ENCODE measurements around the gene PRM2.

Gene PRM2

DNA sequence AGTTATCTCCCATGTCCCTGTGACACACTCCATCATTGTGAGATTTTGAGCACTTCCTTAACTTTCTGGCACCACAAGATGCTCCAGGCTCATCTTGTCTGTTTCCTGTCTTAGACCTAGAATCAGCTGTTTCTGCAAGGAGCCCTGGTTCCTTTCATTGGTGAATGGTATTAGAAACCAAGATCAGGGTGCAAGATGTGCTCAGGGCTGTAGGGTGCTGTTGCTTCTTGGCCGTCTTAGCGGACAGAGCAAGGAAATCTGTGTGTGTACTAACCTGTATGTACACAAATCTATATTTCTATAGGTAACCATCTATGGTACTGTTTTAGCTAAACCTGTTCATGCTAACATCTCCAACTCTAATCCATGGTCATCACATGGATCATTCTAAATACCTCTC, 12.9 kb upstream of the PRM2 start:
- Histone ChIP-seq H3K36me3 (ENCODE audit: control insufficient read depth, insufficient read depth, low read length) (no peaks in the 10 kb centered on the region), H3K4me2 (ENCODE audit: low read length) (no peak overlapping the region), H3K4me1 (no peaks in the 10 kb centered on the region), H3K9me3 (ENCODE audit: control insufficient read depth, low read length) (no peaks in the 10 kb centered on the region), H3K9ac (no peak overlapping the region), H3K79me2 (no peaks in the 10 kb centered on the region), H3K27me3 (ENCODE audit: control insufficient read depth, insufficient read depth, low read length) (no peaks in the 10 kb centered on the region), H3K4me3 (ENCODE audit: low read depth, low read length) (no peak overlapping the region), H3K27ac (no peak overlapping the region), H2AFZ (no peak overlapping the region)
- TF ChIP-seq, protein P1, sequence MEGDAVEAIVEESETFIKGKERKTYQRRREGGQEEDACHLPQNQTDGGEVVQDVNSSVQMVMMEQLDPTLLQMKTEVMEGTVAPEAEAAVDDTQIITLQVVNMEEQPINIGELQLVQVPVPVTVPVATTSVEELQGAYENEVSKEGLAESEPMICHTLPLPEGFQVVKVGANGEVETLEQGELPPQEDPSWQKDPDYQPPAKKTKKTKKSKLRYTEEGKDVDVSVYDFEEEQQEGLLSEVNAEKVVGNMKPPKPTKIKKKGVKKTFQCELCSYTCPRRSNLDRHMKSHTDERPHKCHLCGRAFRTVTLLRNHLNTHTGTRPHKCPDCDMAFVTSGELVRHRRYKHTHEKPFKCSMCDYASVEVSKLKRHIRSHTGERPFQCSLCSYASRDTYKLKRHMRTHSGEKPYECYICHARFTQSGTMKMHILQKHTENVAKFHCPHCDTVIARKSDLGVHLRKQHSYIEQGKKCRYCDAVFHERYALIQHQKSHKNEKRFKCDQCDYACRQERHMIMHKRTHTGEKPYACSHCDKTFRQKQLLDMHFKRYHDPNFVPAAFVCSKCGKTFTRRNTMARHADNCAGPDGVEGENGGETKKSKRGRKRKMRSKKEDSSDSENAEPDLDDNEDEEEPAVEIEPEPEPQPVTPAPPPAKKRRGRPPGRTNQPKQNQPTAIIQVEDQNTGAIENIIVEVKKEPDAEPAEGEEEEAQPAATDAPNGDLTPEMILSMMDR (IDR thresholded peaks at IDR 0.05) = no peak

DNA sequence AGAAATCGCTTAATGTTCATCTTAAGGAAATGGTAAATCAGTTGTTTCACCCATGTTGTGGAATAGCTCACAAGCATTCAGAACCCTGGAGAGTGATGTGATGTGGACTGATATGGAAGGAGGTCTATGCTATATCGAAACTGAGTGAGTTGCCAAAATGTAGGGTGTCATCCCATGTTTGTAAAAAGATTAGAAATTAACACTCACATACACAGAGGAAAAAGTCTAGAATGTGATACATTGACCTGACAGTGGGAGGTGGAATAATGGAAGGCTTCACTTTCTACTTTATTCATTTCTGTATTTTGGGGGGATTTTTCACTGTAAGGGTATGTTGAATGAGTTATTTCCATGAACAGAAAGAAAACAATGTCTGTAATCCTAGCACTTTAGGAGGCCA, 9.6 kb upstream of the PRM2 start:
- Histone ChIP-seq H3K9me3 (ENCODE audit: control insufficient read depth, low read length) (no peaks in the 10 kb centered on the region), H3K4me3 (ENCODE audit: low read depth, low read length) (no peak overlapping the region), H3K9ac (no peak overlapping the region), H3K27me3 (ENCODE audit: control insufficient read depth, insufficient read depth, low read length) (no peaks in the 10 kb centered on the region), H3K79me2 (no peaks in the 10 kb centered on the region), H3K4me1 (no peaks in the 10 kb centered on the region), H3K27ac (no peak overlapping the region), H3K4me2 (ENCODE audit: low read length) (no peak overlapping the region), H3K36me3 (ENCODE audit: control insufficient read depth, insufficient read depth, low read length) (no peaks in the 10 kb centered on the region), H2AFZ (no peak overlapping the region)
- TF ChIP-seq, protein P1 (IDR thresholded peaks at IDR 0.05) = no peak

DNA sequence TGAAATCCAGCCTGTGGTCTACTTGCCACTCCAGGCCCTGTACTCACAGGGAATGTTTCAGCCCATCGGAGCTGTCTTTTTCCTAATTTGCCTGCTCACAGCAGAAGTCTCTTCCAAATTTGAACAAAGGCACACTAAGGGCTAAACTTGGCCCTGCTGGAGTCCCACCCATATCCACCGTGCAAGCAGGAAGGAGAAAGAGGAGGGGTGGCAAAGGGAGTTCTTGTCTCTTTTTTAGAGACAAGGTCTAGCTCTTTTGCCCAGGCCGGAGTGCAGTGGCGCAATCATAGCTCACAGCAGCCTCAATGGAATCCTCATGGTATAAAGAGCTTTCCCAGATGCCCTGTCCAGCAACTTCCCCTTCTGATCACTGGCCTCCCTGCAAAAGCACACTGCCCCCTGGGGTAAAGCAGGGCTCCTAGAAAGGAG, 7.6 kb upstream of the PRM2 start:
- H3K79me2 ChIP-seq = no peaks in the 10 kb centered on the region
- no peaks in the 10 kb centered on the region for H3K4me1 ChIP-seq
- no peak overlapping the region for H3K4me2 ChIP-seq (ENCODE audit: low read length)
- H3K9ac ChIP-seq = no peak overlapping the region
- no peak overlapping the region for H2AFZ ChIP-seq
- no peaks in the 10 kb centered on the region for H3K27me3 ChIP-seq (ENCODE audit: control insufficient read depth, insufficient read depth, low read length)
- H3K36me3 ChIP-seq (ENCODE audit: control insufficient read depth, insufficient read depth, low read length) = no peaks in the 10 kb centered on the region
- TF ChIP-seq, protein P1 (IDR thresholded peaks at IDR 0.05) = no peak
- no peaks in the 10 kb centered on the region for H3K9me3 ChIP-seq (ENCODE audit: control insufficient read depth, low read length)
- H3K27ac ChIP-seq = no peak overlapping the region
- no peak overlapping the region for H3K4me3 ChIP-seq (ENCODE audit: low read depth, low read length)

GRCh38 chr16:11280616-11281522, 4.6 kb upstream of the PRM2 start, which contains the start of gene PRM1:
Gene PRM1 (minus strand): TSS chr16:11281330. CDS start chr16:11281238, 92 bp downstream.
- H3K27me3 ChIP-seq (ENCODE audit: control insufficient read depth, insufficient read depth, low read length) = no peaks in the 10 kb centered on the region
- no peak within 1 kb of the TSS for H2AFZ ChIP-seq
- no peak within 1 kb of the TSS for H3K4me3 ChIP-seq (ENCODE audit: low read depth, low read length)
- H3K79me2 ChIP-seq = no peaks in the 10 kb centered on the region
- H3K4me2 ChIP-seq (ENCODE audit: low read length) = no peak within 1 kb of the TSS
- H3K9ac ChIP-seq = no peak within 1 kb of the TSS
- TF ChIP-seq, protein P1 (IDR thresholded peaks at IDR 0.05) = no peak
- no peaks in the 10 kb centered on the region for H3K36me3 ChIP-seq (ENCODE audit: control insufficient read depth, insufficient read depth, low read length)
- H3K27ac ChIP-seq = no peak within 1 kb of the TSS
- H3K4me1 ChIP-seq = no peaks in the 10 kb centered on the region
- H3K9me3 ChIP-seq (ENCODE audit: control insufficient read depth, low read length) = no peaks in the 10 kb centered on the region
